Esophagus squamous epithelium (tissue), 4 donors: Measurements from ENCODE around the gene PCSK6.
A peak's percentile ranks its signal among the peaks of the same experiment; 100 is the strongest.

ENCODE experiments used
- CTCF ChIP-seq, 6 experiments: fragments of 450-650 bp in 4 of 6; fragments of 200-600 bp in 2 of 6; sonication (generic) in 2 of 6; IDR thresholded peaks; one replicate each; pipeline ENCODE4 v1.5.1; 2016 to 2019; ENCODE audit warnings: antibody characterized with exemption in 6 of 6, mild to moderate bottlenecking in 4 of 6, moderate library complexity in 4 of 6
- POLR2A ChIP-seq, 4 donors: fragments of 450-650 bp; IDR thresholded peaks; one replicate each; pipeline ENCODE4 v1.6.1; 2017; ENCODE audit warnings: antibody characterized with exemption in 4 of 4, mild to moderate bottlenecking in 4 of 4, moderate library complexity in 3 of 4

DNA sequence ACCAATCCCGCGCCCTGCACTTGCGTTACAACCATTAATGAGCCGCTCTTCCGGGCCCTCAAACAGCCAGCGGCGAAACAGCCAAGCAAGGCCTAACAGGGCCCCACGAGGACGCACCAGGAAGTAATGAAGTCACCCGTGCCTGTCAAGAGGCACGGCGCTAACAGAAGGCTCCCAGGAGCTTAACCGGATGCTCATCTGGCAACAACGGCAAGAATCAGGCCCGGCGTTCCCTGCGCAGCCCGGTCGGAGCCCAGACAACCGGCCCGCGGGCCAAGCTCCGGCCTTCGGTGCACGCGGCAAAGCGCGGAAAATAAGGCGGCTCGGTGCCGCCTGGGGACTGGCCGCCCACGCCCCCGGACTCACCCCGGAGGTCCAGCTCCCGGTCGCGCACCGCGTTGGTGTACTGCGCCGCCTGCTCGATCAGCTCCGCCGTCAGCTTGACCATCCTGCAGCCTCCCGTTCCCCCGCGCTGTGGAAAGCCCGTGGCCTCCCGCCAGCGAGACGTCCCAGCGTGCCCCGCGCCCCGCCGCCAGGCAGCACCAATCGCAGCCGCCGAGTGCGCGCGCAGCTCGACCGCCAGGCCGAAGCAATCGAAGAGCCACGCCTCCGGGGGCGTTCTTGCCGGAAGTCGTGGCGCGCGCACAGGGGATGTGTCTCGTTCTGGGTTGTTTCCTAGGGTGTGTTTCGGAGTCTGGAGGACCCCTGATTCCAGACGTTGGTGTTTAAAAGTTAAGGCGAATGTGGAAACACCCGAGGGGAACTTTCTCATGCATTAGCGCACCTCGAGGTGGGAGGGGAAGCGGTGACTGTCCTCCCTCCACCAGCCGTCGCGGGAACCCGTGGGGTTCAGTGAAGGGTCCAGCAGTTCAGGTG is 194.5 kb downstream of the PCSK6 start, which contains the start of gene SNRPA1:
- TF ChIP-seq POLR2A (IDR thresholded peaks at IDR 0.05) (peak in 2 of 4 donors; percentile 66 to 93), CTCF (IDR thresholded peaks at IDR 0.05) (peak in 2 of 6 experiments; percentile 15 to 54)
